Stimulated activated CD8-positive, alpha-beta memory T cell treated with anti-CD3 and anti-CD28 coated beads, Interleukin-4, amount 100 ng/mL, for 1 hour (primary cell): ENCODE data around the gene P2RX4.
"Not testable (repeated sequence)": the region's sequence is repeated elsewhere in the genome, so short reads cannot be mapped to it uniquely, and the experiment has no call there.

Experiments used
- DNase-seq, 2 donors: peaks; one replicate each; pipeline ENCODE4 v3.0.0-alpha.2; 2020; ENCODE audit warnings: low read depth in 2 of 2, low spot score in 1 of 2

P2RX4 gene

DNA sequence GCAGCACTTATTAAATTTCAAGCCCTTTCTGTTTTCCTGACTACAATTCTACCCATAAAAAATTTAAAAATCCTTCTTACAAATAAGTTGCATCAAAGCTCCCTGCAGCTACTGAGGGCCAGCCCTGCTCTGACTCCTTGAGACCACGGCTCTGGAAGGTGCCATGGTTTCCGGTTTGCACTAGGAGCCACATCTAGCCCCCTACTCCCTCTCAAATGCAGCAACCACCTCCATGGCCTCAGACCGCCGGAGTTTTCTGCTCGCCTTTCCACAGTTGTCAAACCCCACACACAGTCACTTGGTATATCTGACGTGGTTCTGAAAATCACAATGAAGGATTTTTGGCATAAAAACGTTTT, 30.1 kb downstream of the P2RX4 start:
- DNase-seq, result no peak

DNA sequence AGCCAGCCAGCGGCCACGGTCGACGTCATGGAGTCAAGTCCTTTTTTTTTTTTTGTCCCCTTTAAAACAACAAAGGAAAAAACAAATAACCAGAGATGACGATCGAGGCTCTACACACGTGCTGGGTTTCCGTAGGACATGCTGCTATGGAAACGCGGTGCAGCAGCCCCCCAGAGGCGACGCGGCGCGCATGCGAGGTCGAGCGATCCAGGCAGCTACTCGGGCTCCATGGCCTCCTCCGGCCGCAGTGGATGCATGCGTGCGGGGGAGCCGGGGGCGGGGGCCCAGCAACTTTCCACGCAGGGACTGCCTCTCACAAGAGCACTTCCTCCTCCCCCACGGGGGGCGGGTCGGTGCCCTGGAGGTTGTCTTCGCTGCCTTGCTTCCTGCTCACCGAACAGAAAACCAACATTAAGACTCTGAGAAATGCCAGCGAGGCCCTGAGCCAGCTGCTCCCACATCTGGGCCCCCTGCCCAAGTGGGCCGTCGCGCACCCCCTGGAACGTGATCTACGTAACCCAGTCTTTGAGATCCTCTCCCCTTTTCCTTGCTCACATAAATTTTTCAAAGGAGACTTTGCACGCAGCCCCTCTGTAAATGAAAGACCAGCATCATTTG, 30.7 kb downstream of the P2RX4 start:
- peak; percentile 76 to 86 for DNase-seq

DNA sequence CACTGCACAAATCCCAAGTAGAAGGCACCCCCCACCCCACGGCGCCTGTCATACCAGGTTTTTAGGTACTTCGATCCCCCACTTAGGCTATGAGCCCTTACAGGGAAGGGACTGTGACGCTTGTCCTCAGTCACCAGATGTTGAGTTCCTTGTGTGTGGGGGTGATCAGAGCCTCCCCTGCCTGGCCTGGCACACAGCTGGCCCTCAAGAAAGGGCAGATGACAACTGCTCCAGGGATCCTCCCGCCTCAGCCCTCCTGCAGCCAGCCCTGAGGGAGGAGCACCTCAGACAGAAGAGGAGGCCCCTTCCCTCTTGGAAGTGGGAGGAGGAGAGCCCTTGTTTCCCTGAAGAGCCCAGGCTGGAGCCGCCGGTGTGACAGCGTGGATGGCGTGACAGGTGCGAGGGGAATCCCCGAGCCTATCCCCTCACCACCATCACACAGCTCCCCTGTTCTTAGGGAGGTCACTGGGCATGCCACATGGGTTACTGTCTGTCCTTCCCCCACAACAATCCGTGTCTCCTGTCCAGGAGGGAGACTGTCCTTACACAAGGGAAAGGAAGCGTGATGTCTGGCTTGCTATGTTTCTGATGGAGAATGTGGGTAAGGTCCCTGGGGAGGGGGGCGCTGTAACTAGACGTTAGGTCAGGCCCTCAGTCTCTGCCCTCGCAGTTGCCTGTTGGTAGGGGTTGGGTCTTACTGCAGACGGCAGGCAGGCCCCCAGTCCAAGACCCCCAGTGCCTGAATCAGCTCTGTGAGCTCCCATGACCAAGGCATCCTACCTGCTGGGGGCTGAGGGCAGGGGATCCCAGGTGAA, 31.4 kb downstream of the P2RX4 start:
- DNase-seq, result no peak

DNA sequence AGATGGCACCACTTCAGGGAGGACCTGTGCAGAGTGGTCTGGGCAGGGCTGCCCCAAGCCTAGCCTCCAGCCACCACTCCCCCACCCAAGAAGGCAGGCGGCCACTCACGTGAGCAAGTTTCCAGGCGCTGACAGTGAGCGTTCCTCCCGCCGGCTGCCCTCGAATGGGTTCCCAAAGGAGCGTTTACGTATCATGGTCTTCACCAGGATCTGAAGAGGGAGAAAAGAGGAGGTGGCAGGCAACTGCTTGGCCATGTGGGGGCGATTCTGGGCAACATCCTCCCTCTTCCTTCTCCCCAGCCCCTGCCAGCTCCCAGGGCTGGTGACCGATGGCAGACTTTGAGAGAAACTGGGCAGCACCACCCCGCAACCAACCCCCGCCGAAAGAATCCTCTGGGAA, 35.1 kb downstream of the P2RX4 start:
- DNase-seq, result no peak

DNA sequence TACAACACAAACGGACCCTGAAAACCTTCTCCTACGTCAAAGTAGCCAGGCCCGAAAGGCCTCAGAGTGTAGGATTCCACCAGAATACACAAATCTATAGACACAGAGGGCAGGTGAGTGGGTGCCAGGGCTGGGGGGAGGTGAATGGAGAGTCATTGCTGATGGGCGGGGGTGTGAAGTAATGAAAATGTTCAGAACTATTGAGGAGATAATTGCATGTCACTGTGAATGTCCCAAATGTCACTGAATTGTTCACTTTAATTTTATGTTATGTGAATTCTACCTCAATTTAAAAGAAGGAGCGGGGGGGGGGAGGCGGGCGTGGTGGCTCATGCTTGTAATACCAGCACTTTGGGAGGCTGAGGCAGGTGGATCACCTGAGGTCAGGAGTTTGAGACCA, 36.0 kb downstream of the P2RX4 start:
- DNase-seq, result no peak

DNA sequence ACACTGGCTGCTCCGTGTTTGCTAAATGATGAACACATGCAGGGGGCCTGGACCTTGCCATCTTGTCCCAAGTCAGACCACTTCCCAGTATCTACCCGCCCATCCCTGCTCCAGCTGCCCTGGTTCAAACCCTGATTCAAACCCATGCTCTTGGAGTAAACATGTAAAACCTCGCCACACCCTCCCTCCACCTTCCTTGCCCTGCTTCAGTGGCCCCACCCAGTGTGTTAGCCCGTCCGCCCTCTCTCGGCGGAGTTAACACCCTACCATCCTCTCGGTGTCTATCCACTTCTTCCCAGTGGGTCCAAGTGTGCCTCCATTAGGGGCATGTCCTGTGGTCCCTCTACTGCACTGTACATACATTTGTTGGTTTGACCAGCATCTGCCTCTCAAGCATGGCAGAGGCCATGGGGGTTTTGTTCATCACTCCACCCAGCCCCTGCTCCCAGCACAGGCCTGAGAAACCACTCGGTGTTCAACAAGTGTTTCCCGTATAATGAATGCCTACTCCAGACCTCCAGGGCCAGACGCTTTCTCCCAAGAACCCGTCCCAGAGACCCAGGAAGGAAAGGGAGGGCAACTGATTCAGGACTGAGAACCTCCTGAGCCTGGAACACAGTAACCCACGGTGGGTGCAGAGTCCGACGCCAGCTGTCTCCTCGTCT, 37.1 kb downstream of the P2RX4 start:
- no peak for DNase-seq

DNA sequence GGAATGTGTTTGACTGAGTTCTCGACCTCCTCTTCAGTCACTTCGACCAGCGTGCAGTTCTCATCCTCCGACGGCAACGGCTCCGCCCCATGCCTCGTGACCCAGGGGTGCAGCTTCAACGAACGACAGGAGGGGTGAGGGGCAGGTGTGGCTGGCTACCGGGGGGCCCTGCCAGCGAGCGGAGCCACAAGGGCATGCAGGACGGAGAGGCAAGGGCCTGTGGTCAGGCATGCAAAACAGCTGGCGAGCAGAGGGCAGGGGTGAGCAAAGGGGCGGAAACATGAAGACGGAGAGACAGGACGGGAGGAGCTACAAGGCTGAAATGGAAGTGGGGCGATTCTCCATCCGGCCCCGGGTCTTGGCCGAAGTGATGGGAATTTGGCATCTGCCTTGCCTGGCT, 38.7 kb downstream of the P2RX4 start:
- DNase-seq, result no peak

DNA sequence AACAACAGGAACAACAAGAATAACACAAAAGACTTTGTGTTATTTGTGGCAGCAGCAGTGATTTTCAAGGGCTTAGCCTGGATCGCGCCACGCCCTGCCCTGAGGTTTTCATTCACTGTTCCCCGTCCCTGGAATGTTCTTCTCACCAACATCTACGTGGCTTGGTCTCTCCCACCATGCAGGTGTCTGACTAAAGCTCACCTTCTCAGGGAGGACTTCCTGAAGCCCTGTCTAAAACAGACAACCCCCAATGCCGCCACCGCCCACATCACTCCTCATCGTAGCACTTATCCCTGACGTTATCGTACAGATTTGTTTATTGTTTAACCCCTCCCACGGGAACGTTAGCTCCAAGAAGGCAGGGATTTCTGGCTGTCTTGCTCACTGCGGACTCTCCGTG, 40.4 kb downstream of the P2RX4 start:
- no peak for DNase-seq

DNA sequence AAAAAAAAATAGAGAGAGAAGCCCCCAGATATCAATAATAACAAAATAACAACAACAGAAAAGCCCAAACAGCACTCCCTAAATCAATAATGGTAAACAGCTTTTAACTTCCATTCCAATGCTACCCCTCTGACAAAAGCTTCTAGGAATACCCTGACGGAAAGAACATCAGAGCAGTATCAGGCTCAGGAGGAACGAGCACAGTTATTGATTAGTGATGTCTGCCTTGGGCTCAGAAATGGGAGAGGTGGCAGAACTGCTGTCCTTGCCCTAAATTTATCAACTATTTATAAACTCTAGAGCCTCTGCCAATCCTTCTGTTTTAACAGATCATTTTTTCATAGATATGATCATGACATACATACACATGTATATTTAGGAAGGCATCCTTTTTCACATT, 41.9 kb downstream of the P2RX4 start:
- no peak for DNase-seq

DNA sequence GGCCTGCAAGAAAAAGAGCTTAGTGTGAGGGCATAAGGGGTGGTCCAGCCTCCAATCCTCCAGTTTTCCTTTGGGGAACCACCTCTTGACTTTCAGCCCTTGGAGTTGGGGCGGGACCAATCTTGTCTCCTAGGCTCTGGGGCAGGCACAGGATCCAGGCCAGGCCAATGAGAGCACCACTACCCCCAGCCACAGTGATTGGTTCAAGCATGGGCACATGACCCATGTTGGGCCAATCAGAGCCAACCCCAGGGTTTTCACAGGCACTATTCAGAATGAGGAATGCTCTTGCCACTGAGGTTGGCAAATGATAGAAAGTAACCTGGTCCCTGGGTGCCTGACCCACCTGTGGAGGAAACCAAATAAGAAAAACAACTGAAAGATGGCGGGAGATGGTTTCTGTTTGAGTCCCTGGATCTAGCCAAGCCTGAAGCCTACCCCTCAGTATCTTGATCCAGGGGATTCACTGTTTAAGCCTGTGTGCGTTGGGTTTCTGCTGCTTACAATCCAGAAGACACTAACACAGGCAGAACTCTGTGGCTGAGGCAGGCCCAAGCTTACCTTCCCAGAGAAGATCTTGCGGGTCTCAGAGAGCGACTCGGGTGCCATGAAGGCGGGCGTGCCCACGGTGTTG, 42.9 kb downstream of the P2RX4 start:
- DNase-seq, result no peak

DNA sequence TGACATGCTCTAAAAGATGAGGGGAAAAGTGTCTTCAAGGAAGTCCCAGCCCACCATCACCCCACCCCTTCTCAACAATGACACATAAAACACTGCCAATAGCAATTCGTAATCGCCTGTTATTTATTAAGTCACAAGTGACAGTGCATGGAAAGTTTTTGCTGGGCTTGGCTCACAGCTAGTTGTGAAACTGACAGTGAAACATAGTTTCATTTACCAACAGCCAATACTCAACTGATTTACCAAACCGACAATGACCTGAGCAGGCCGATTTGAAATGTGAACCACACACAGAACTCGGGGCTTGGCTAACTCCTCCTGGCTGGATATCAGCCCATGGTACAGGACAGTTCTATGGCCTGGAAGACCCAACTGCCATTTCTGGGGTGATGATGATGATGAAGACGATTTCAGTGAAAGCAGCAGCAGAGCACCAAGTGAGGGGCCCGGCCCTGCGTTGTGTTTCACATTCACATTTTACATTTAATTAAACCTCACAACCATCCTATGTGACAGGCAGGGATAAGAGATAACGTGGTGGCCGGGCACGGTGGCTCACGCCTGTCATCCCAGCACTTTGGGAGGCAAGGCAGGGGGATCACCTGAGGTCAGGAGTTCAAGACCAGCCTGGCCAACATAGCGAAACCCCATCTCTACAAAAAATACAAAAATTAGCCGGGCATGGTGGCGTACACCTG, 43.9 kb downstream of the P2RX4 start:
- DNase-seq, result no peak

DNA sequence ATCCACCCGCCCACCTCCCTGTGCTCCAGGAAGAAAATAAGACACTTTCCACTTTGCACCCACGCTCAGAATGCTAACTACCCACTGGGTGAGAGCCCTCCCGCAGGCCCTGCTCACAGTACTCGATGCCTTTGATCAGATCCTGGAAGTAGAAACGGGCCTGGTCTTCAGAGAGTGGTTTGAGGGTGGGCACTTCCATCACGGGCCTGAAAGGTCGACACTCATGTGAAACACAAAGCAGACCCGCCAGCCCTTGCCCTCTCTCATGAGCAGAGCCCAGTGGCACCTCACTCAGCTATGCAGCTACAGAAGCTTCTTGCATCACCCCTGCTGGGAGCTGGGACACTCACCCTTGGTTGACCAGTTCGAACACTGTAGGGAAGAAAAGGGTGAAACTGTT, 45.5 kb downstream of the P2RX4 start:
- DNase-seq, result no peak

DNA sequence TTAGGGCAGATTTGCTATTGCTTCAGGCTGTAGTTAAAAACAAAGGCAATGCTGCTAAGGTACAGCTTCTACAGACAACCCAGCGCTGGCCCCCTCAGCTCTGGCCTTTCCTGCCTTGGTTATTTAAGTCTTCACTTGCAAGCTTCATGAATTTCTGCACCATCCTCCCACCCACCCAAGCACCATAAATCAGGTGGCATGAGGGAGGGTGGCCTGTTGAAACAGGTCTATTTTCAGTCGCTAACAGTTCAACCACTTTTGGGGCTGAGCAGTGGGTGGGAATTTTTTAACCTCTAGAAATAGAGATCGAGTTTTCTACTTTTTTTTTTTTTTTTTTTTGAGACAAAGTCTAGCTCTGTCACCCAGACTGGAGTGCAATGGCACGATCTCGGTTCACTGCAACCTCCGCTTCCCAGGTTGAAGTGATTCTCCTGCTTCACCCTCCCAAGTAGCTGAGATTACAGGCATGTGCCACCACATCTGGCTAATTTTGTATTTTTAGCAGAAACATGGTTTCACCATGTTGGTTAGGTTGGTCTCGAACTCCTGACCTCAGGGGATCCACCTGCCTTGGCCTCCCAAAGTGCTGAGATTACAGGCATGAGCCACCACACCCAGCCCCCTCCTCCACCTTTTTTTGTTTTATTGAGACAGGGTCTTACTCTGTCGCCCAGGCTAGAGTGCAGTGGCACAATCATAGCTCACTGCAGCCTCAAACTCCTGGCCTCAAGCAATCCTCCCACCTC, 47.9 kb downstream of the P2RX4 start:
- not testable (repeated sequence) for DNase-seq

DNA sequence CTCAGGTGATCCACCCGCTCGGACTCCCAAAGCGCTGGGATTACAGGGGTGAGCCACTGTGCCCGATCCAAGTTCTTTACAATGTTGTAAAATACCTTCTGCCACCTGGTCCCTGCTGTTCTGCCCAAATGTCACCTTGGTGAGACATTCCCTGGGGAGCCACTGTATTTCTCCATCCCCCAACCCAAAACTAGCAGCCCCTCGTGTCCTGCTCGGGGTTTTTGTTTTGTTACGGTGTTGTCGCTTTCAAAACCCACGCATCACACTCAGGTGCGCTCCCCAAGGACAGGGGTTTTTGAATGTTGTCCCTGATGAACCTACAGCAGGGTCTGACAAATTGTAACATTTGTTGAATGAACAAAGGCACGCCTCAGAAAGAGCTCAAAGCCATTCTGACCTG, 49.1 kb downstream of the P2RX4 start:
- DNase-seq, result no peak

DNA sequence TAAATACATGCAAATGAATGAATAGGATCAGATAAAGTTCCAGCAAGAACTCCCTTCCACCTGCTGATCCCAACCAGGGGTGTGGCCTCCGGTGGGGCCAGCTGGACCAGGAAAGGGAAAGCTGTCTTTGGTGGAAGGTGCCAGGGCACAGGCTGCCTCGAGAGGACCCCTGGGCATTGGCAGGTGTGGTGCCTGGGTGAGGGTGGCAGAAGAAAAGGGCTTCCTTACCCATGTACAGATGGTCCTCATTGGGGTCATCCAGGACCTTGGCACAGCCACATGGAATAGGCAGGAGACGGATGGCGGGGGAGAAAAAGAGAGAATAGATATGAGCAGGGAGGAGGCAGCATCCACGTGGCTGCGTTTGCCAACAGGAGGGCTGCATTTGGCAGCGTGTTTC, 50.2 kb downstream of the P2RX4 start:
- DNase-seq, result no peak

DNA sequence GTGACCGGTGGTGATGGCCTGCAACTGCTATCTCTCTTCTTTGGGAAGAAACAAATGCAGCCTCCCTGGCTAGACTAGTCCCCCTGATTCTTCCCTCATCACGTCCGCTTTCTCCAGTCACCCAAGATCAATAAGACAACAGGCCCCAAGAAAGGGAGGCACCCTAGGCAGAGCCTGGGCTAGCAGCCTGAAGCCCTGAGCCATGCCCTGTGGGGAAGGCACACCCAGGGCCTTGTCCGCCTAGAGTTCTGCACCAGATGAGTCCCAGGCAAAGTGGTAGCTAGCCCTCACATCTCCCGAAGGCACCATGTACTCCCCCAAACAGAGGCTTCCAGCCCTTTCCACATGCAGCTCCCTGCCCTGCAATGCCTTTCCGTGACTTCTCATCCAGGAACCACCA, 51.5 kb downstream of the P2RX4 start:
- no peak for DNase-seq

DNA sequence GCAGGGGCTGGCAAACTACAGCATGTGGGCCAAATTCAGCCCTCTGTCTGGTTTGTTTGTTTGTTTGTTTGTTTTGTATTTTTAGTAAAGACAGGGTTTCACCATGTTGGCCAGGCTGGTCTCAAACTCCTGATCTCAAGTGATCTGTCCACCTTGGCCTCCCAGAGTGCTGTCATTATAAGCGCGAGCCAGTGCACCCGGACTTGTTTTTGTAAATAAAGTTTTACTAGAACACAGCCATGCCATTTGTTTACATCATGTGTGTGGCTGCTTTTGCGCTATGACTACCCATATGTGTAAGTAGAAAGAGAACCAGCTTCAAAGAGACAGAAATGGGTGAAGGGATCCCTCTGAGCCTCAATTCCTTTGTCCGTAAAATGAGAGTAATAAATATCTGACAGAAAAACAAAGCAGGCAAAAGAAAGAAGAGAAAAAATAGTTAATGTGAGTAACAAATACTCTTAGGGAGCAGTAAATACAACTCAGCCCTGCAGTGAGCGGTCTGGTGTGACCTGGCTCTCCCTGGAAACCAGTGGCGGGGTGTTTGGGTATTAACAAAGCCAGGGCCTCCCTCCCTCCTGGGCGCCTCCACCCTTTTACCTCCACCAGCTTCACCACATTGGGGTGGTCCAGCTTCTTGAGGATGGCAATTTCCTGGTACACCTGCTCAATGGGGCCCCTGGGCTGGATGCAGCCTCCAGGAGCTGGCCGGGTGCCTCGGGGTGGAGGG, 53.4 kb downstream of the P2RX4 start:
- DNase-seq, result no peak

DNA sequence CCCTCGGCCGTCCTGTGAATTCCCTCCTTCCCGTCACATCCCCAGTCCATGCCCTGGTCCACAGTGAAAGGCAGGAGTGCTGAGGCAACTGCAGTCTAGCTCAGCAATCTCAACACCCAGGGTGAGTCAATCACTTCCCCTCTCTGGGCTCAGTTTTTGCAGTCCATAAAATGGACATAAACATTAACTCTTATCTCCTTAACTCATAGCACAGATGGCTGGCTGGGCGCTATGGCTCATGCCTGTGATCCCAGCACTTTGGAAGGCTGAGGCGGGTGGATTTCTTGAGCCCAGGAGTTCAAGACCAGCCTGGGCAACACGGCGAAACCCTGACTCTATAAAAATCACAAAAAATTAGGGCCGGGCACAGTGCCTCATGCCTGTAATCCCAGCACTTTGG, 54.2 kb downstream of the P2RX4 start:
- no peak for DNase-seq

DNA sequence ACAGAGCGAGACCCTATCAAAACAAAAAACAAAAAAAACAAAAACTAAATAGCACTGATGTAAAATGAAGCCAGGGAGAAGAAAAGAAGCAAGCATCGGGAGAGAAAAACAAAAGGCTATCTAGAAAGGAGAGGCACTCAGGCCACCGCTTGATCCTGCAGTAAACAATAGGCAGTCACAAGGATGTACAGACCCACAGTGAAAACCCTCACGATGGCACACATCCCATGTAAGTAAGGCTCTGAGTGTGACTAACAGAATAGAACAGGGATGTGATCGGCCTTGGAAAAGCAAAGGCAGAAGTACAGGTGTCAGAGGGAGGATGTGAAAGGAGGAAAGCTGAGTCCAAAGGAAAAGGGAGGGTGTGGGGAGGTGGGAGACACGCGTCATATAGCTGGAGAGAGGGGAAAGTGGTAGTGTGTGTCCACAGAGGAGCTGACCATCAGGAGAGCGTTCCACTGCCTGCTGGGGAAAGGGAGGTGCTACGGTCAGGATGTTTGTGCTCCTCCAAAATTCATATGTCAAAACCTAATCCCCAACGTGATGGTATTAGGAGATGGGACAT, 55.1 kb downstream of the P2RX4 start:
- DNase-seq, result no peak

DNA sequence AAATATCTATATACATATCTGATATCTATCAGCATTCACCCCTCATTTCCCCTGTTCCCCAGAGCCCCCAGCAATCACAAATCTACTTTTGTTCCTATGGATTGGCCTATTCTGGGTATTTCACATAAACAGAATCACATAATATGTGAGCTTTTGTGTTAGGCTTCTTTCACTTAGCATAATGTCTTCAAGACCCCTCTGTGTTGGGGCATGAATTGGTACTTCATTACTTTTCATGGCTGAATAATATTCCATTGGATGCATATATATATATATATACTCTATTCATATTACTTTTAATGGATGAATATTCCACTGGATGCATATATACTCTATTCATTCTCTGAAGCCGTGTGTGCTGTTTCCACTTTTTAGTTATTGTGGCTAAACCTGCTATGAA, 57.9 kb downstream of the P2RX4 start:
- DNase-seq, result no peak
